GM21786 (cell line): ENCODE measurements around the gene BEND2.
"Not testable (repeated sequence)": the region's sequence is repeated elsewhere in the genome, so short reads cannot be mapped to it uniquely, and the experiment has no call there.

ENCODE experiments used
- ATAC-seq: cut with Tn5 transposase; IDR thresholded peaks from one replicate; pipeline ENCODE4 v1.9.1; 2021; ENCODE audit not compliant: unreplicated experiment

BEND2 gene

DNA sequence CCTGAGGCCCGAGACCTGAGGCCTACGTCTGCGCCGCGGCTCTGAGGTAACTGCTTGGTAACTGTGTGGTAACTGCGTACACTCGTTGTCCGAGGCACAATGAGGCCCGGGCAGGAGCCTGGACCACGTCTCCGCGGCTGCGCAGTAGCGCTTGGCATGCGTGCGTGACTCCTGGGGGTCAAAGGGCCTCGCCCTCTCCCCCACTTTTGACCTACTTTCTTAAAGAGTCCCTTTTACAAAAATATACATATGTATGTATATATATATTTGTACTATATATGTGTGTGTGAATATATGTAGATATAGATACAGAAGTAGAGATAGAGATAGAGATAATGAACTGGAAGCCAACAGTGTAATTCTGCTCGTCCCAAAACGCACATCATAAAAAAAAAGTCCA, at the start of gene BEND2:
TSS of gene BEND2 (minus strand) at position 101 of the 400 bp plus-strand sequence. CDS start 136 bp downstream, outside the sequence.
- no peak for ATAC-seq

DNA sequence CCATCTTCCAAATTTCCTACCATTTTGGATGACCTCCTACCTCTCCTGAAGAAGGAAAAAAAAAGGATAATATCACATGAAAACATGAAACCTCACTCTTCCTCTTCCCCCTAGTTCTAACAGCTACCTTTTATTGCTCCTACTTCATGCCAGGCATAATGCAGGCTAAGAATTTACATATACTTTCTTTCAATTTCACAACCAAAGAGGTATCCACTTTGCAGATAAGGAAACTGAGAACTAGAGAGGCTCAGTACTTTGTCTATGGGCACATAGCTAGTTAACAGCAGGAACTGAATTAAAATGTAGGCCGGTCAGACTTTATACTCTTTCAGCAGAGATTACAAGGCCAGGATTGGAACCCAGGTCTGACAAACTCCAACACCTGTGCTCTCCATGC, 34.4 kb upstream of the BEND2 start:
- ATAC-seq: no peak

DNA sequence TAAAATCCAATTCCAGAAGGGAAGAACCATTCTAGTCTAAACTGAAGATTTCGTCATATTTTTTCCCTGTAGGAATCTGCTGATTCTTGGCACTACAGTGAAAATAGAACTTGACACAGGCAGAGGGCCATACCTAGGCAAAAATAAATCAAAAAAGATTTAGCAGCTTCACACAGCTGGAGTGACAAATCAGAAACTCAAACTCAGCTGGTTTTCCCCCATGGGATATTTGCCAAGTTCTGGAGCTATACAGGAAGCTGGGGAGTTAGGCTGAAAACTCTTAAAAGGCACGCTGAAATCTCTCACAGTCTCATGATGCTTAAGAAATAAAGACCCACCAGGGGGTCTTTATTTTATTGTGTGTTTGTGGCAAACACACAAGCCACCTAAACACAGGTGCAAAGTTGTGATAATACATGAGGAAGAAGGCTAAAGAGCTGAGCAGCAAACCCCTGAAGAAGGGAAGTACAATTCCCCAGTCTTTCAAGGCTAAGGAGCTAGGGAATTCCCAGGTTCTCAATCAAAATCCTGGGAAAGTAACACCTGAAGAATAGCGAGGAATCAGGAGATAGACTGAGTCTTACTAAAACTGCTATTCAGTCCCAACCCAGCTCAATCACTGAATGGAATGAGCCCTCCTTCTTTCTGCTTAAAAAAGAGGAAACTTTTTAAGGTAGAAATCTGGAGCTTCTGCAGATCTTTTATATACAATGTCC, 32.1 kb upstream of the BEND2 start:
- no peak for ATAC-seq

DNA sequence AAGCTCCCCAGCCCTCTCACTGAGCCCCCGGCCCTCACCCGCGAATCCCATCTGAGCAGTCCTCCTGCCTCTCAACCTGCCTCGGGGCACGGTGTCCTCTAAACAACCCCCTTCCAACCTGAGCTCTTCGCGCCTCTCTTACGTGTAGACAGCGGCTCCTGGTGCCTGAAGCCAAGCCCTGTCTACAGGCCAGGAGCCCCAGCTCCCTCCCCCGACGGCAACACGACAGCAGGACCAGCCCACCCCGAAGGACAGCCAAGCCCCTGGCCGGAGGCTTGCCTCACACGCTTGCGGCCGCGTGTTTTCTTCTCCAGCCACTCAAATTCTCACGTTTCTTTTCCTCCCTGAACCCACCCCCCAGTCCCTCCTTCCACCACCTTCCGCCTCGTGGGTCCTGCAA, 9.0 kb upstream of the BEND2 start:
- ATAC-seq: not testable (repeated sequence)

DNA sequence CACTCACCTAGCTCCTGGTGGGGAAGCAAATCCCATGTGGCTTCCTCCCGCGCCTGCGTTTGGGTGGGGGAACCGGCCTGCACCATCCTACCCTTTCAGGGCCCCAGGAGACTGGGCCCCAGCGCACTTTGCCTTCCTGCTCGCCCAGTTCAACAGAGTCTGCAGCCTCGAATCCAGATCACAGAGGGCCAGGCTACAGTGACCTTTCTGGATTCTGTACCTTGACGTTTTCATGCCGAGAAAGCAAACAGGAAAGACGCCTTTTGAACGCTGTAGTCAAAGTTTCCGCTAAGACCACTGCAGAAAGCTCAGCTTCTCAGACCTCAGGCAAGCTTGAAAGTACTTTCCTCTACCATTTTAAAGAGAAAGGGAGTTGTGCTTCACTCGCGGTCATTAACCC, 7.4 kb upstream of the BEND2 start:
- ATAC-seq: no peak

DNA sequence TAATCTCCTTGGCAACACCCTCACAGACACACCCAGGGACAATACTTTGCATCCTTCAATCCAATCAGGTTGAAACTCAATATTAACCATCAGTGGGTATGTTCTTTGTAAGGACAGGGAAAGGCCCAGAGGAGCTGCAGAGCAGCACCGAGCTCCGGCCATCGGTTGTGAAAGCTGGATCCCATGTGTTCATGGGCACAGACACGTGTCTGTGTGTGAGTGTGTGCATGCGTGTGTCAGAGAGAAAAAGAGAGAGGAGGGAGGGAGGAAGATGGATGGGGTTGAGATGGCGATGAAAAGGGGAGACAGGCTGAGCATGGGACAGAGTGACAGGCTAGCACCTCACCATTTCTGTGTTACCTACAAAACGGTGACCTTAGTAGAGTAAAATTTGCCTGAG, 6.8 kb upstream of the BEND2 start:
- ATAC-seq: no peak

- ATAC-seq: no peak
These were observed 10.2 kb downstream of the BEND2 start for GRCh38 chrX:18210470-18210869.

GRCh38 chrX:18206657-18207056, 14.0 kb downstream of the BEND2 start:
- no peak for ATAC-seq

DNA sequence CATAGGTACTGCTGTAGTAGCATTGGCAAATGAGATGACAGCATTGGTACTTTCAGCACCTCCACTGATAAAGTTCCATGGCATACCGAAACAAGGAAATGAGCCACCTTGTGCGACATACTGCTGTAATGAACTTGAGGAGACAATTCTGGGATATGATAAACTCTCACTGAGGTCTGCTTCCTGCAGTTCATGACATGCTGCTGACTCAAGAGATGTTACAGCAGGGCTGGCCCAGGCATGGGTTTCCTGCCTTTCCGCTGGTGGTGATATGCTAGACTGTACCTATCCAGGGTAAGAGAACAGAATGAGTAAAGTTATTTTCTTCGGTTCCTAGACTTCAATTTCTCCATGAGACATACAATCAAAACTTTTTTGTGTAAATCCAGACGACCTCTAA, 17.1 kb downstream of the BEND2 start:
- no peak for ATAC-seq

- no peak for ATAC-seq
These were observed 26.0 kb downstream of the BEND2 start for GRCh38 chrX:18194688-18195087.

DNA sequence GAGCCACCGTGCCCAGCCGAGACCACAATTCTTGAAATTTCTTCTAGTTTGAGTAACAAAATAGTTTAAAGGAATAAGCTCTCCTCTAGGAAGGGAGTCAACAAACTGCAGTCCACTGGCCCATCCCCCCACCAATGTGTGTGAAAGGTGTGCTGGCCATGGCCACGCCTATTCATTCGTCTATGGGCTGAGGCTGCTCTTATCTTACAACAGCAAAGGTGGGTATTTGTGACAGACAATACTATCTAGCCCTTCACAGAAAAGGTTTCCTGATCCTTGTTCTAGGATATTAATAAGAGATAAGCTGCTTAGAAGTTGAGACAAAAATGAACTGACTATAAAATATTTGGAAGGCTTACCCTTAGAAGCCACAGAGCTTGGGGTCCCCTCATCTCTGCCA, 41.2 kb downstream of the BEND2 start:
- ATAC-seq: no peak

DNA sequence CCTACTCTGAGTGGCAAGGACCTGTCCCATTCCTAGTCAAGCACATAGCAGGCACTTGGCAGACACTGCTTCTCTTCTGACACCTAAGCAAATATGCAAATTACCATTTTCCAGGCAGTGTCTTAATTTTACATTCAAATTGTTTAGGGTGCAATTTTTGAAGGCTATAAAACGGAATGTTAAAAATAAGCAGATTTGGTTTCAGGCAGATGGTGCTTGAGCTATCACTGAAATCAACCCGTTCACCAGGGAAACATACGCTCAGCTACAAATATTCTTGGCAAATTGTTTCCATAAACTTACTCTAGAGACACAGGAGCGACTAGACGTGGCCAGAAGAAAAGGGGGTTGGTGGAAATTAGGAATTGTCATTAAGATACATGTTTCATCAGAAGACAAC, 45.7 kb downstream of the BEND2 start:
- no peak for ATAC-seq

DNA sequence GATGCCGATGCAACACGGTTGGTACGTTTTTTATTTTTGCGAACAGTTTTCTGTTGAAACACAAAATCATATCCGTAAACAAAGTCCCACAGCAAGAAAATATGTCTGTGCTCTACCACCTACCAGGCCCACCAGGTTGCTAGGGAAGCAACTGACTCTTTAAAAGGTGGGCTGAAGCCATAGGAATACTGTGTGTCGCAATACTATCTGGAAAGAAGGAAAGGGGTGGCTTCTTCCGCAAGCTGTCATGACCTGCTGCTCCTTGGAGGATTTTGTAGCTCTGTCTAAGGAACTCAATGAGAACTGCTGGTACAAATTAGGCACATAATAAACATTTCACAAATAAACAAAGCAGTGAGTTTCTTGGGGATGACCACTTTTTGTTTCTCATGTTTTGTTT, 46.5 kb downstream of the BEND2 start:
- no peak for ATAC-seq

DNA sequence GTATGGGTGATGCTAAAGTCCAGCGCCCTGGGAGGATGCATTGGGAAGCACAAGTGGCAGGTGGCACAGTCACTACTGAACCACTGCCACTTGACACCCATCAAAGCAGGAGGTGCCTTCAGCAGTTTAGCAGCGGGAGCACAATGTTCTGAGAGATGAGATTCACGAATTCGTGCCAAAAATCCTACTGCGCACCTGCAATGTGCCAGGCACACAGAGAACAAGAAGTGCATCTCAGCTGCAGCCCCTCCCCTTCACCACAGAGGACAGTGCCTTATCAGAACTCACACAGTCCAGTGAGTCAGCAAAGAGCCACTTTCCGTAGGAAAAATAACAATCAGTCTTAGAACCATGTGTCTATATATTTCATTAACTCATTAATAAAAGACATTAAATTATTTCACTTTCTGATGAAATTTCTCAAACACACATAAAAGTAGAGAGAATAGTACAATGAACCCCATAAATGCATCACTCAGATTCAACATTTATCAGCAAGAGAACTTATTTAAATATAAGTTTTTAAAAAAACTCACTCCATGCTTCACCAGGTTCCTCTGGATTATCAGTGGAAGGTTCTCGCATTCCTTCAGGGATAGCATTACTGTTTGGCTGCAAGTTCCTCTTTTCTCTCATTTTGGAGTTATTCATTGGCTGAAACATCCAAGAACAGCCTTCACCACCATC, 47.0 kb downstream of the BEND2 start:
- ATAC-seq: no peak

DNA sequence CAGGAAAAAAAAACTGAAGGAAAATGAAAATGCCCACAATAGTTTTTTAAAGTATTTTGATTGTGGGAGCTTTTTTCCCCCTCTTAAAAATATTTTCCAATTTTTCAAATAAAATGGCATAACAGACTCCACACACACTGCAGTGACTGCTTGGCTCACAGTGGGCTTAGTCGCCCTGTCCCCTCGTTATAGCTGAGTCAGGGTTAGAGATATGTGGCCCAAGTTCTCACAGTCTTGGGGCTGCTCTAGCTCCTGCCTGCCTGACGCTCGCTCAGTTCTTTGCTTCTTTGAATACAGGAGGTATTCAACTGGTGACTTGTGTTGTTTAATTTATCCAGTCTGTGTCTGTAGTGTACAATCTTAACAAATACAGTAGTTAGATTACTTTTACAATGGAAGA, 47.7 kb downstream of the BEND2 start:
- no peak for ATAC-seq

DNA sequence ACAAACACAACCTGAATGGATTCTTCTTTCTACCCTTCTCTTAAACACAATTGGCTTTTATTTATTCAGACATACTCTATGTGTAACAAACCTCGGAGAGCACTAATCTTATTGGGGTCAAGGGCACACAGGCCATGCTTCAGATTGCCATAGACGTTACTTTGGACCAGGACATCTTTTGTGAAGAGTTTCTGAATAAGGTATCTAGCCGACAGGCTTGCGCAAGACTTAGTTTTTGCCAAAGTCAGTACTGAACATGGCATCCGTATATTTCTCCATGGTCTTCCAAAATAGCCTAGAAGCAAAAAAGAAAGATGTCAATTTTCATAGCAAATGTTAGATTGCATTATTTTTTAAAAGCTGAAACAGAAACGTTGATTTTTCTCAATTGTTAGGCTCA, 49.8 kb downstream of the BEND2 start:
- ATAC-seq: no peak

- no peak for ATAC-seq
These were observed 54.6 kb downstream of the BEND2 start for GRCh38 chrX:18166068-18166467.

DNA sequence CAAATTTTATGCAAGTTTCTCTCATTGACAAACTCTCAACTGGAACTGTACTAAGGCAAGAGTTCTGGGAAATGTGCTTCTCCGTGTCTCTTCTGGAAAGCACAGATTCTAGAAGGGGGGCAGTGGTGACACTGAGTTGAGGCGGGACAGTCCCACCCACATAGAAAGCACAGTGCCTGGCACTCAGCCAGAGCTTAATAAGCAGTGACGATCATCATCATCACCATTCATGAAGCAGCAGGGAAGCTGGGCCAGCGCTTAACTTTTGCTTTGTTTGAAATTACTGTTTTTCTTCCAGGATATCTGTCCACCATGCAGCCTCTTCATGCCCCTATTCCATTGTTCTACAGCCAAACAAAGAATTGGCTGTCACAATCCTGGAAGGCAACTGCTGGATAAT, 60.3 kb downstream of the BEND2 start:
- no peak for ATAC-seq

DNA sequence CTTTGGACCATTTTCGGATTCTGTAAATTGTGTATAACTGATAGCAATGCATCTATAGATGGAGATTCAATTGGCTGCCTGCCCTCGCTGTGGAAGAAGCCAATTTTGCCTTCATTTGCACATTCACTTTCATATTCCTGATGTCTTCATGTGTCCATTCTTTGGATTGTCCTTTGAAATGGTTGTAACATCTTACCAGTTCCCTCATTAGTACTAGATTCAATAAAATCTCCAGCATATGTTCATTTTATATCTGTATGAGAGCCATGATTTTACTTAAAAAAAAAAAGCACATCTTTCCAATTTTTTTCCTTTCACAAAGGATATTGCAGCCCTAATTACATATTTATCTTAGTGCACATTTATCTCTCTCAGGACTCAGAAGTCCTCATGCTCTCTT, 61.7 kb downstream of the BEND2 start:
- ATAC-seq: no peak

GRCh38 chrX:18151649-18152048, 69.0 kb downstream of the BEND2 start:
- ATAC-seq: no peak

DNA sequence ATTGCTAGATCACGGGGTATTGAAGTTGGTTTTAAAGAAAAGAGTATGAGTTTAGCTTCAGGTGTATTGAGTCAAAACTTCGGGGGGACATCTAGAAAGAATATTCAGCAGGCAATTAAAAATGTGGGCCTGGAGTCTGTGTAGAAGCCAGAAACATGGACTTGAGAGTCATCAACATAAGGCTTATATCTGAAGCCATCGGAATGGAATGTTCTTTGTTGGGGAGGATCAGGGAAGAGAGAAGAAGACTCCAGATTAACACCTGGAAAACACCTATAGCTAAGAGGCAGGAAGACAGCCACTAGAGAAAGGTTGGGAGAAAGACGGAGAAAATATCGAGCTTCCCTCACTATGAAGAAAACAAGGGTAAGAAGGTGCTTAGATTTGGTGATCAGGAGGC, 69.5 kb downstream of the BEND2 start:
- no peak for ATAC-seq

GRCh38 chrX:18149454-18149853, 71.2 kb downstream of the BEND2 start:
- ATAC-seq: no peak

GRCh38 chrX:18146954-18147353, 73.7 kb downstream of the BEND2 start:
- ATAC-seq: no peak
